ENCODE data around the gene OR1F1.
"Not testable (repeated sequence)": the region's sequence is repeated elsewhere in the genome, so short reads cannot be mapped to it uniquely, and the experiment has no call there.

The OR1F1 gene

DNA sequence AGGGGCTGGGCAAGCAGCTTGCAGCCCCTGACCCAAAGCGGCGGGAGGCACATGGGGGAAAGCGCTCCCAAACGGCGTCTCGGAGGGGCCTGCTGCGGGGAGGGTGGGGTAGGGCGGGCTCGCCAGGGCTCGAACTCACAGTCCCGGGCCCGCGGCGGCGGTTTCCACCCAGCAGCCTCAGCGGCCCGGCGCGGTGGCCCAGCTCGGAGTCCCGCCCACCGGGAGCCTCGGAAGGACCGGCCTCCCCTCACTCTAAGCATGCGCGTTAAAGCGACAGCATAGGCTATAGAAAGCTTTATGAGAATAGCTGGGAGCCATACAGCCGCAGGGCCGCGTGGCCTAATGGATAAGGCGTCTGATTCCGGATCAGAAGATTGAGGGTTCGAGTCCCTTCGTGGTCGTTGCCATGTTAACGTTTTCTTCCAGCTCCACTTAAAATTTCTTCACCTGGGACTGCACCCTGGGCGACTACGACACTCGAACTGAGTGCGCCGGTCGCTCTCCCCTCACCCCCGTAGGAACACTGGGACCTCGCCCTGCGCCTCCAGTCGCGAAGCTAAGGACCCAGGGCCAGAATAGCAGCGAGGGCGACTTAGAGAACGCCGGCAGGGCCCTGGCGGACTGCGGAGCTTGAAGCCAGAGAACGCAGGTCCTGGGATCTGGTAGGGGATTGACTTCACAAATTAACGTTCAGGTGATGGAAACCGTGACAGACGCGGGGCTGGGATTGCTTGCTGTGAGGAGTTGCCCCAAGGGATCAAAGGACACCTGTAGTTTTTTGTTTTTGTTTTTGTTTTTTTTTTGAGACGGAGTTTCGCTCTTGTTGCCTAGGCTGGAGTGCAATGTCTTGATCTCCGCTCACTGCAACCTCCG, 37.4 kb upstream of the OR1F1 start:
- DNase-seq (ENCODE audit: low read depth): peak; percentile 93

DNA sequence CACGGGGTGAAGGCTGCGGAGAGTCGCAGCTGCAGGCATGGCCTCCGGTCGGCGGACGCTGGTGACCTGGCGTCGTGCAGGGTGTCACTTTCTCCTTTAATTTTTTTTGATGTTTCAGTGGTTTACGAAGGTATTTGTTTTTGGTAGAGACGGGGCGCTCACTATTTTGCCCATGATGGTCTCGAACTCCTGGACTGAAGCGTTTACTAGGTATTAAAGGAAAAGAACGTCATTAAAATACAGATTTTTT, 36.1 kb upstream of the OR1F1 start:
- no peak for DNase-seq (ENCODE audit: low read depth)

DNA sequence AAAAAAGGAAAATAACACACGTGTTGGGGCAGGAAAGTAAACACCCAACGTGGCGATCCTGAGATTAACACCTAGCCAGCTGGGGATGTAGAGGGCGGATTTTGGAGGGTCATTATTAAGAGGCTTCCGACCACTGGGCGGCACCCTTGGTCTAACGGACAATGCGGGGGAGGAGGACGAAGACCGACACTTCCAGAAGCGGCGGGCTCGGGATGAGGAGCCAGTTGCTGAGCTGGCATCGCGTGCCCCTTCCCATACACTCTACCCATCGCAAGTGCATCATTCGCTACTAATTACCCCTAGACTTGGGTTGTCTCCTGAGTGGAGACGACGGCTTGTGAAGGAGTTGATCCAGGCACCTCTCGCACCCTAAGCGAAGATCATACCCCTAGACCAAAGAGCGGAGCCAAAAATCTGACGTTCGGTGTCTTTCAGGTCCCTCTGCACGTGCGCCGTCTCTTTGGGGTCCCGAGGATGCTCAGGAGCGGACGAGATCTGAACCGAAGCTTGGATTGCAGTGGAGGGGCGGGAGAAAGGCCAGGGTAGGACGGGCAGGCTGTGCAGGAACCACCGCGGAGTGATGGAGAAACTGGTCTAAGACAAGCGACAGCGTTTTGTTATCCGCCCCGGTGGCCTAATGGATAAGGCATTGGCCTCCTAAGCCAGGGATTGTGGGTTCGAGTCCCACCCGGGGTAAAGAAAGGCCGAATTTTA, 35.6 kb upstream of the OR1F1 start:
- DNase-seq (ENCODE audit: low read depth): peak; percentile 86

DNA sequence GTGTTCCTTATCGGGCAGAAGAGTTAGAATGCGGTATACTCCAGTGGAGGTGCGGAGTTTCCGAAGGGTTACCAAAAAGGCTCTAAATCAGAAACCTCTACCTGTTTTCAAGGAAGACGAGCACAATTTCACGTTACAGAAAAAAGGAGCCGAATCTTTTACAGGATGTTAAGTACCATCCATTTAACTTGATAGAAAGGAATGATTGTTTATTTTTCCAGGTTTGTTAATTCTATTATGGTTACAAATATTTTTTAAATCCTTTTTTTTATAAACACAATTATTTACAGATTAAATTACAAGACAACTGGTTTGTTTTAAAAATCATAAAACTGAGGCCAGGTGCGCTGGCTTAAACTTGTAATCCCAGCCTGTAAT, 35.0 kb upstream of the OR1F1 start:
- DNase-seq (ENCODE audit: low read depth): no peak

DNA sequence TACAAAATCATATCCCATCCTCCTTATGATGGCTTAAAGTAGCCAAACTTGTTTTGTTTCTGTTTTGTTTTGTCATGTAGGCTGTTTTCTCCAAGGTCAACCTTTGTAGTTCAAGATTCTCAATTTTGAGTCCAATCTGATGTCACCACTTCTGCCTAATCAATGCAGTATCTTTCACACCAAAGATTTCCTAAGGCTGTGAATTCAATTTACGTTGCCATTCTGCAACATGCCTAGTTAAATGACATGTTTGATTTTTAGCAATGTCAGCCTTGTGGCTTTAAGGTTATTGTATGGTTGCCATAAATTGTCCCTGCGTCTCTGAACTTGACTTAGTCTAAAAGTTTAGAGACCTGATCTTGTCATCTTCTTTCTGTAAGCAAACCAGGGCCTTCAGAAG, 32.8 kb upstream of the OR1F1 start:
- DNase-seq (ENCODE audit: low read depth): no peak

DNA sequence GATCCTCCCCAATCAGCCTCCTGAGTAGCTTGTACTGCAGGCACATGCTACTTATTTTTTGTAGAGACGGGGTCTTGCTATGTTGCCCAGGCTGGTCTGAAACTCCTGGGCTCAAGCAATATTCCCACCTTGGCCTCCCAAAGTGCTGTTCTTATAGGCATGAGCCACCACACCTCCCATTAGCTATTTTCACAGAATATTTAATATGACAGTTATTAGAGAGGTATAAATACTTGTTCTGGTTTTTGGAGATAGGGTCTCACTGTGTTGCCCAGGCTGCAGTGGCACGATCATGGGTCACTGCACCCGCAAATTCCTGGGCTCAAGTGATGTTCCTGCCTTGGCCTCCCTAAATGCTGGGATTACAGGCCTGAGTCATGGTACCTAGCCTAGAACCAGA, 32.0 kb upstream of the OR1F1 start:
- no peak for DNase-seq (ENCODE audit: low read depth)

DNA sequence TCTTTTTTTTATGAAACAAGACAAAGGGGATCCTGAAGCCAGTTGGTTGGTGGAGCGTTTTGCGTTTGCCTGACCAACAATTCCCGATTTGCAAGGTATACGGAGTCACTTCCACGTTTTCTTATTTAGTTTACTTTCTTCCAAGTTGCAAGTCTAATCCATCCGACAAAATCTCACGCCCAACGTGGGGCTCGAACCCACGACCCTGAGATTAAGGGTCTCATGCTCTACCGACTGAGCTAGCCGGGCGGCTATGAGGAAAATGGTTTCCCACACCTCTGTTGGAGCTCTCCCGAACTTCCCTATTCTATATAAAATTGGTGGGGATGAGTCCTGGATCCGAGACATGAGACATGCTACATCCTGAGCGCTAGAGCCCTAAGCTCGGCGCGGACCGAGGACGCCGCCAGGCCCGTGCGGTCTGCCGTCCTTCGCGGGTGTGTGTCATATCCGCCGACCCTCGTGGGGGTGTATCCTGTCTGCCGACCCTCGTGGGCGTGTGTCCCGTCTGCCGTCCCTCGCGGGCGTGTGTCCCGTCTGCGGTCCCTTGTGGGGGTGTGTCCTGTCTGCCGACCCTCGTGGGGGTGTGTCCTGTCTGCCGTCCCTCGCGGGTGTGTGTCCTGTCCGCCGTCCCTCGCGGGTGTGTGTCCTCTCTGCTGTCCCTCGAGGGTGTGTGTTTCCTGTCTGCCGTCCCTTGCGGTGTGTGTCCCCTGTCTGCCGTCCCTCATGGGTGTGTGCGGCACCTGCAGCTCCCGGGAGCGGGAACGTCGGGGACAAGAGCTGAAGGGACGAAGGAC, 30.6 kb upstream of the OR1F1 start:
- peak; percentile 97 for DNase-seq (ENCODE audit: low read depth)

DNA sequence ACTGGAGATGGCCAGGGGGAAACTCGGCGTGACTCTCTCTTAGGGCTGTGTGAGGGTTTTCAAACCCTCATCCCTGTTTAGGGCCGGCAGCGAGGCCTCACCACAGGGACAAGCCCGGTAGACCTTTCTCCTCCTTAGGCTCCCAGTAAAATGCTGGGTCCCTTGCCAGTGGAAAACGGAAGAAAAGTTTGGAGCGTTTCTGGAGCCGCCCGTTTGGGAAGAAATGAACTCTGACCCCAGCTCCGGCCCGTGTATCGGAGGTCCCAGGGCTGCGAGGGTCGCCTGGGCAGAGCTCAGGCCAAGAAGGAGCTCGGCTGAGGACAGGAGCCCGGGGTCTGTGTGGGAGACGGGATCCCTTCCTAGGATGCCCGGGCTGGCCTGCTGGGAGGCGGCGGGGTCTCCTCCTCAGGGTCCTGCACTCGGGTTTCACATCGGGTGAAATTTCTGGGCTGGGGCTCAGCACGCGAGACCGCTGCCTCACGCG, 29.9 kb upstream of the OR1F1 start:
- DNase-seq (ENCODE audit: low read depth): no peak

DNA sequence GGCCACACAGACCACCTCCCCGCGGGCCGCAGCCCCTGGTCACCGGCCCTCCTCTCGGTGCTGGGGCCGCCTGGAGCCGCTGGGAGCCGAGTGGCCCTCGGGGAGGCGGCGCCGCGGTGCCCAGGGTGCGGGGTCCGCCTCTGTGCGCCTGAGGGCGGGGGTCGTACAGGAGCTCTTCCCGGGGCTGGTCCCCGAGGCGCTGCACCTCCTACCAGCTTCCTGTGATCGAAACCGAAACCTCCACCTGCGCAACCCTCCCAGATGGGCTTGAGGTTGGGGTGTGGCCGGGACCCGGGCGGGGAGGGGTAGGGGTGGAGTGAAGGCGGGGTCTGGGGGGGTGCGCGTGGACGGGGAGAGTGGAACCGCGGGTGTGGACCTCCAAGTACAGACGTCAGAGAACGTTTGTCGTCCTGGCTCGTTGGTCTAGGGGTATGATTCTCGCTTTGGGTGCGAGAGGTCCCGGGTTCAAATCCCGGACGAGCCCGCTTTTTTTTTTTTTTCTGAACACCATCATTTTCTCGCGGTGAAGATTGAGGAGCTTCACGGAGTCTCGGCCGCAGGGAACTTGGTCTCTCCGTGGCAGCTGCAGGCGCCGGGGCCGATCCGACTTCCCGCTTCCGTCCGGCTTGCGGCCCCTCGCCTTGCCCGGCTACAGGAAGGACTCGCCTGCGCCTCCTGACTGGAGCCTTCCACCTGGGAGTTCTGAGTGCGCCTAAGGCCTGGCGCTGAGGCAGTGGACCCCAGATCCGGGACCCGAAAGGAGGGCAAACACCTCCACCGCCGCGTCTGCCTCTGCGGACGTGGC, 29.3 kb upstream of the OR1F1 start:
- DNase-seq (ENCODE audit: low read depth): peak; percentile 89

DNA sequence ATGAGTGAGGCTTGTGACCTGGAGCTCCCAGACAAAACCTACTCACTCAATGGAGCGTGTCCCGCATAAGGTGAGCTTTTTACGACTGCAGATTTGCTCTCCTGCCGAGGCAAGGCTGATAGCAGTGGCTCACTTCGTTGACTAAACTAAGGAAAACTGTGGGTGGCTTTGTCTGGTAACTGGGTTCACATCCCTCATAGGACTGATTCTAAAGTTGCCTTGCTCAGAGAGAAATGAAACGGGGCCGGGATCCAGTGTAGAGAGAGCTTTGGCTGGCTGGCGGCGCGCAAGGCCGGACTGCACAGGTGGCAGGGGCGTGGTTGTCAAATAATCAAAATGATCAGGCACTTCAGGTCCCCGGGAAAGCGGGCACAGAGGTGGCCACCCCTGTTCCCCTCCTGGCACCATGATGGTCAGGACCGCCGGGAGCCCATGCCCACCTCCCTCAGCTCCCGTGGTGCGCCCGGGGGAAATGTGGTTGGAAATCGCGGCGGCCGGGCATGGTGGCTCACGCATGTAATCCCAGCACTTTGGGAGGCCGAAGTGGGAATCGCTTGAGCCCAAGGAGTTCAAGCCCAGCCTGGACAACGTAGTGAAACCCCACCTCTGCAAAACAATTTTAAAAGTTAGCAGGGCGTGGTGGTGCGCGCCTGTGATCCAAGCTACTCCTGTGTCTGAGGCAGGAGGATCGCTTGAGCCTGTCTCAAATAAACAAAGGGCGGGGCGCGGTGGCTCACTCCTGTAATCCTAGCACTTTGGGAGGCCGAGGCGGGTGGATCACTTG, 26.6 kb upstream of the OR1F1 start:
- no peak for DNase-seq (ENCODE audit: low read depth)

DNA sequence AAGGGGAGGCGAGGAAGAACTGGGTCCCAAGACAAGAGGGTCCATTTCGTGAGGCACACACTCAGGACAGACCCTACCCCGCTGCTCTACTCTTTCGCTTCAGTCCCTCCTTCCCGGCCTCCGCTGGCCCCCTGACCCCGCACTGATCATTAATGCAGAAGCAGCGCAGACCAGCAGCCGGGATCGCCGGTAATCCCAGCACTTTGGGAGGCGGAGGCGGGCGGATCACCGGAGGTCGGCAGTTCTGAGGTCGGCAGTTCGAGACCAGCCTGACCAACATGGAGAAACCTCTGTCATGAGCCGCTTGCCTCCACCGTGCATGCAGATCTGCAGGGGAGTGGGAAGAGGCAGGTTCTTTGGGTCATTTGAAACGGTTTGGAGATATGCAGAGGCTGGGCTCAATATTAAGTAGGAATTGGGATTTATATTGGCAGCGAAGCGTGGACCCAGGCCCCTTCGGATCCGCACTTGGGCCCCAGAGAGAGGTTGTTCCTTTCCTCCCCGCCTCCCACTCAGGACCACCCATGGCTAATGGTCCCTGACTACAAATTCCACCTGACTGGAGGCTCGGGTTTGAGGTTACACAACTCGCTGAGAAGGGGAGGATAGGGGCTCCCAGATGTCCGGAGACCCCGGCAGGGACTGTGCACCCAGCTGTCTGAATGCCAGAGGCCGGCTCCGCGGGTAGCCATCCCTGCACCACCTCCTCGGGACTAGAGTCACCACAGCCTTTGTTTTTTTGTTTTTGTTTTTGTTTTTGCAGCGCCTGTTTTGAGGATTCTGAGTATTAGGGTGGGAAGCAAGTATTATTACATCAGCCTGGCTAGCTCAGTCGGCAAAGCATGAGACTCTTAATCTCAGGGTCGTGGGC, 23.6 kb upstream of the OR1F1 start:
- no peak for DNase-seq (ENCODE audit: low read depth)

DNA sequence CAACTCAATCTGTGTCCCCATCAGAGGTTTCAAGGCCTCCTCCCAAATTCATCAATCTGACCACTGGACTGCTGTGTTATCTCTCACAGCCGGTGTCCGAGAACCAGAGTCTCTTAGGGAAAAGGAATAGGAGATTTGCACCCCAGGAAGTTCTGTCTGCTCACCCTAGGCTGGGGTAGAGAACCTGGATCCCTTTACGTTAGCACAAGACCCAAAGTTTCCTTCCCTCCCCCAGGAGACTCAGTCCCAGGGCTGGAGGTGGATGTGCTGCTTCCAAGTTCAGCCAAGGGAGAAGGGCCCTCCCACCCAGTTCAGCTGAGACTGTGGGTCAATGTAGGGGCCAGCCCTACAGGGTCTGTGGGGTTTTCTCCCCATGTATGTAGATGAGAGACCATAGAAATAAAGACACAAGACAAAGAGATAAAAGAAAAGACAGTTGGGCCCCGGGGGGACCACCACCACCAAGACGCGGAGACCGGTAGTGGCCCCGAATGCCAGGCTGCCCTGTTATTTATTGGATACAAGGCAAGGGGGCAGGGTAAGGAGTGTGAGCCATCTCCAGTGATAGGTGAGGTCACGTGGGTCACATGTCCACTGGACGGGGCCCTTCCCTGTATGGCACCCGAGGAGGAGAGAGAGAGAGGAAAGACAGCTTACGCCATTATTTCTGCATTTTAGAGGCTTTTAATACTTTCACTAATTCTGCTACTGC, 22.7 kb upstream of the OR1F1 start:
- no peak for DNase-seq (ENCODE audit: low read depth)

DNA sequence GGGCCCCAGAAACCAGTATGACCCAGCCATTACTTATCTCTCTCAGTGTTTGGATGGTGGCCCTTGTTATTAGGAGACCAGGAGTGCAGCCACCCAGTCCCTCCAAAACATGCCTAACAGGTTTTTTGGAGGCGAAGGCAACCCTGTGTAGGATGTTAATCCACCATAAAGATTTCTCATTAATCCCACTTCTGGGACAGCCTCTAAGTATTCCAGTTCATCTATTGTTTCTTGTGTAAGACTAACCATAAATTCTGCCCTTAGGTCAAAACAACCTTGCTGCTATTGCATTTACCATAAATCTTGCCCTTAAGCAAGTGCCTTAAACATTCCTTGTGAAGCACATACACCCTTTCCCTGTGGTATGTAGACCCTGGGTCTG, 21.5 kb upstream of the OR1F1 start:
- no peak for DNase-seq (ENCODE audit: low read depth)

DNA sequence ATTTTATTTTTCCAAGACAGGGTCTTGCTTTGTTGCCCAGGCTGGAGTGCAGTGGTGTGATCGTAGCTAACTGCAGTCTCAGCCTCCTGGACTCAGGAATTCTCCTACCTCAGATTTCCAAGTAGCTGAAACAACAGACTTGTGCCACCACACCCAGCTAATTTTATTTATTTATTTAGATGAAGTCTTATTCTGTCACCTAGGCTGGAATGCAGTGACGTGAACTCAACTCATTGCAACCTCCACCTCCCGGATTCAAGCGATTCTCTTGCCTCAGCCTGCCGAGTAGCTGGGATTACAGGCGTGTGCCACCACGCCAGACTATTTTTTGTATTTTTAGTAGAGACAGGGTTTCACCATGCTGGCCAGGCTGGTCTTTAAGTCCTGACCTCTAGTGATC, 19.3 kb upstream of the OR1F1 start:
- not testable (repeated sequence) for DNase-seq (ENCODE audit: low read depth)

DNA sequence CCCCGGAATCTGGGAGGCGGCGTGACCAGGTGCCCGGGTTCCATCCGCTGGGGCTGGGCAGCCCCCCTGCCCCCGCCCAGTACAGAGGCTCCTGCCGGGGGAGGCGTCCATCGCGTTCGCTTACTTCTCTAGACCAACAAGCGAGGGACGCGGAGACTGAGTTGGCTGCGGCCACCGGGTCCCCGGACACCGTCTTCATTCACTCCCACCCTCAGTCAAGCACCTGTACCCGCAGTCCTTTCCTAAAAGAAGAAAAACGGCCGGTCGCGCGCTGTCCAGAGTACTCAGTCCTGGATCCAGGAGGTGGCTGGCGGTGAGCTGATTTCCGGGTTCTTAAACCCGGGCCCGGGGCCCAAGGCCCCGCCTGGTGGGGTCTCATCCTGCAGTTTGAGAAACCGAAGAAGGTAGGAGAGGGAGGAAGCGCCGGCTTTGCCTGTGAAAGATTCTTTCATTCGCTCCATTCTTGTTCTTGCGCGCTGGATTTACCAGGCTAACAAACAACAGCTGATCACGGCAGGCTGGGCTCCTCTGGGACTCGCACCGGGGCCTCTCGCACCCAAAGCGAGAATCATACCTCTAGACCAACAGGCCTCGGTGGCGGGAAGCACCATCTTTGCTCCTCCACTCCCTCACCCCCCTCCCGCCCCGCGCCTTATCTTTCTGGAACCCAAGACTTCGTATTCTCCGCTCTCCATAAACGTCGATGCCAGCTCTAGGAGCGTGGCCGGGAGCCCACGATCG, 17.4 kb upstream of the OR1F1 start:
- no peak for DNase-seq (ENCODE audit: low read depth)

DNA sequence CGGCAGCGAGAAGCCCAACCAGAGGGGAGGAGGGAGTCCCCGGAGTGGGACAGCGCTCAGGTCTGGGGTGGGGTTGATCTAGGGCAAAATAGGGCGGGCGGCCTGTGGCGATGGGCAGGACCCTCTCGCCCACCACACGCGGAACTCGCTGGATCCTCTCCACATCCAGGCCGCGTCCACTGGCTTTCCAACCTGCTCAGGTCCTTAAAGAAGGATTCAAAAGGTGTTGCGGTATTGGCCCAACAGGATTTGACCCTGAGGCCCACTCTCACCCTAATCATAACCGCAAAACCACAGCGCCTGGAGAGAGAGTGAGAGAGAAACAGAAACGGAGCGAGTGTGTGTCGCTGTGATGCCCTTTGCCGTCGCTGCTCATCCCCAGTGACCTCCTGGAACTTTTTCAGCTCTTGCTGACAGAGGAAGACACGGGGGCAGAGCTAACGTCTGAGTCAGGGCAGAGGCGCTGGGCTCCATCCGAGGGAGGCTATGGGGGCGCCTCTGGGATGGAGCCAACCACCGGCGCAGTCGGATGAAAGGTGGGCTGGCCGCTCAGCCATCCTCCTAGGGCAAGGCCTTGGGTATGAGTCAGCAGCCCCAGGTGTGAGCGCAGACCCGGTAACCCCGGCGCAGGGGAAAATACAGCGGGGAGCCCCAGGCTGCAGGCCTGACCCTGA, 16.7 kb upstream of the OR1F1 start:
- DNase-seq (ENCODE audit: low read depth): no peak

DNA sequence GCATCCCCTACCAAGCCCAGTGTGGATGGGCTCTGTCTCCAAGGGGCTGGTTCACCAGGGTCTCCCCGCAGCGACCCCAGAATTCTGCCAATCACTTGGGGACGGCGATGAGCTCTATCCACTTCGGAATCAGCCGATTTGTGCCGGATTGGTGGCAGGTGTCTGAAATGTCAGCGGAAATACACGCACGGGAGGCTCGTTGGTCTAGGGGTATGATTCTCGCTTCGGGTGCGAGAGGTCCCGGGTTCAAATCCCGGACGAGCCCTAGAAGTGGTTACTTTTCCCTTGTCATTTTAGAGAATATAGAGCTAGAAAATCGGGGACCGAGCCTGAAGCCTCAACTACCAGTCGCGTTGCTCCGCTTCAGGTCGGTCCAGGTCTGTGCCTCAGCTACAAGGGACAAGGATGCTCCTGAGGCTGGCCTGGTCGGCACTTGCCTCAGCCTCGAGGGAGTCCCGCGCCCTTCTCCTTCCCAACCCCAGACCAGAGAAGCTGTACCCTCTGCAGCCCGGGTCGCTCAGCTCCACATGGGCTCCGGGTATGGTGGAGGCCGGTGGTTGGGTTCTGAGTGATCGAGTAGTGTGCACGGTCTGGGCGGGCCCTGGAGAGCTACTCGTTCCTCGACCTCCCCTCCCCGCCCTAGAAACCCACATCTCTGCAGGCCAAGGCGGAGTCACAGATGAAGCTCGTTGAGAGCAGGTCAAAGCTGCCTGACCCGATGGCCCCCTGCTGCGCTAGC, 16.0 kb upstream of the OR1F1 start:
- peak; percentile 82 for DNase-seq (ENCODE audit: low read depth)
